ENCODE data around the gene CAPN11.
"Not testable (repeated sequence)": the region's sequence is repeated elsewhere in the genome, so short reads cannot be mapped to it uniquely, and the experiment has no call there.

CAPN11 gene

GRCh38 chr6:44131892-44132291, 26.7 kb upstream of the CAPN11 start:
- DNase-seq (ENCODE audit: low spot score): no peak

DNA sequence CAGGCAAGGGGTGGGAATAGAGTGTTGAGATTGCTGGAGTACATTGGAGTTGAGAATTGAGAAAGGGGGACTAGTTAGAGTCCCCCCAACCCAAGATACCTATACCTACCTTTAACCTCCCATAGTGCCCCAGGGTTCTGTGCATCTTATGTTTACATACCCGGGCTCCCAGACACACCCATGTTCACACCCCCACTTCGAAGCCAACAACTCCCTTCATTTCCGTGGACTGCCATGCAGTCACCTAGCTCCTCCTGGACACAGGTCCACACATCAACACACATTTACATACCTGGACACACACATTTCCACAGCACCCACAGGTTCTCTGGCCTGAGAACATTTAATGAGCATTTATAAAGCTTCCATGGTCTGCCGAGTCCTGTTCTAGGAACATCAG, 26.1 kb upstream of the CAPN11 start:
- no peak for DNase-seq (ENCODE audit: low spot score)

DNA sequence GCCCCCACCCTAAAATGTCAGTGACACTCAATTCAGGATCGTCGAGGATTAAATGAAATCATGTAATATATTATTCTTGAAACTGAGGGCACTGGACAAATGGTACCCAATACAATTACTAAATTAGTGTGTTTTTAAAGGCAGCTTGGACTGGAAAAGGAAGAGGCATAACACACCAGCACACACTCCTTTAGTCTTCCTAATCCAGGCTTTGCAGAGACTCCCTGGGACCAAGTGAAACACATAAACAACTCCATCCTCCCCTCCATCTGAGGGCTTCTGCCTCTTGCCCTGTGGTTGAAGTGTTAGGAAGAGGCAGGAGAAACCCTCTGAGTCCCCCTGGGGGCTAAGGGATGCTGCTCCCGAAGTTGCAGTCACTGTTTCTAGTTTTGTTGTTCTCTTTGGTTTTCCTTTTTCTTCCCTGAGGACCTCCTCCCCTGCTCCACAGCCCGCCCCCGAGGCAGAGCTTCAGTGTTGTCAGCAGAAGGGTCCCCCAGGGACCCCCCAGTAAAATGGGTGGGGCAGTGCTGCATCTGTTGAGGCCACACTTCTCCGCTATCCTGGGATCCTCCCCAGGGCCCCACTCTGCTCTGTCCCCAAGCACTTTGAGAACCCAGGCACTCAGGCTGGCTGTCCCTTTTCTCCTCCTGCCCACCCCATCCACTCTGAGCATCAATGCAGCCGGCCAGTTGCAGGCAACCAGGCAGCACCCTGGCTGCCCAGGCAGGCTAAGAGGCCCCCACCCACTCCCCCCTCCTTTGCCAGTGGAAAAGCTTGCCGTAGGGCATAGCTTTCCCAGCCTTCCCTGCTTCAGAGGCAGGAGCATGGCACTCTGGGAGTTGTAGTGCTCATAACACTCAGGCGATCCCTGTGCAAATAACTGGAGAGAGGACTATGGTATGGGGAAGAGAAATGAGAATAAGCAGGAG, 25.4 kb upstream of the CAPN11 start:
- DNase-seq (ENCODE audit: low spot score): peak; percentile 63

- no peak for DNase-seq (ENCODE audit: low spot score)
Measured at GRCh38 chr6:44133981-44134711, 24.5 kb upstream of the CAPN11 start.

DNA sequence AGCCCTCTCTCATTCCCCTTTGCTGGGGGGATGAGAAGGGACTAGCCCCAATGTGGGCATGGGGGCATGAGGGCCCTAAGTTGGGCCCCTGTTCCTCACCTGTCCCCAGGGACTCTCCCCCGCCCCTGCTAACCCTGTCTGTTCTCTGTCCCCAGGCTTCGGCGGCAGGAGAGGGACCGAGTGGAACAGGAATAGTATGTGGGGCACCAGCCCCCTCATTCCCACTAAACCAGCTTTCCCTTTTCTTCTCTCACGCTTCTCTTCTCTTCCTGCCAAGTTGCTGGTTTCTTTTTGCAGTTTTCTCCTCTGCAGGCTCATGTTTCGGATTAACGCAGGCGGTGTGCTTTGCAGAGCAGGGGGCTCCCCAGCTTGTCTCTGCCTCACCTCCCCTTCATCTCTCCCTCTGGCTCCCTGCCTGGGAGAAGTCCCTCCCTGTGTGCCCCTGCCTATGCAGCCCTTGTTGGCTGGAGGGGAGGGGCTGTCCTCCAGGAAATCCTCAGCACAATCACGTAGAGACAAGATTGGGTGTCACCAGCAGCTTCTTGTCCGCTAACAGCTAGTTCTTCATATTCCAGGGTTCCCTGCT, 23.4 kb upstream of the CAPN11 start:
- no peak for DNase-seq (ENCODE audit: low spot score)

DNA sequence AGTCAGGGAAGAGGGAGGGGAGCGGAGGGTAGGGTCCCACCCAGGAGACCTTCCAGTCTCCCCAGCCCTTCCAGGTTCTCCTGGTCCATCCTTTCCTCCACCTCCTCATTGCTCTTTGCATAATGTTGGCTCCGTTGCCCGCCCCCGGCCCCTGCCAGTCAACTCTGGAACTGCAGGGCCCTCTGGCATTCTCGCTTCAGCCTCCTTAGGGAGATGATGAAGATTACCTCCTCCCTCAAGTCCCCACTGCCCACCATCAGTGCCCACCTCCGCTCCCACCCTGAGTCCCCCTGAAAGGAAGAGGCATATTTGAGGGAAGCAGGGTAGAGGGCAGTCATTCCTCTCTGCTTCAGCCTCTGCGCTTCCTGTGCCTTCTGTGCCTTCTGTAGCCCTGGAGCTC, 22.7 kb upstream of the CAPN11 start:
- DNase-seq (ENCODE audit: low spot score): no peak

- no peak for DNase-seq (ENCODE audit: low spot score)
Measured at GRCh38 chr6:44138717-44139350, 19.8 kb upstream of the CAPN11 start.

GRCh38 chr6:44139351-44139743, 19.3 kb upstream of the CAPN11 start:
- DNase-seq (ENCODE audit: low spot score): no peak

GRCh38 chr6:44142835-44143234, 15.8 kb upstream of the CAPN11 start:
- DNase-seq (ENCODE audit: low spot score): no peak

DNA sequence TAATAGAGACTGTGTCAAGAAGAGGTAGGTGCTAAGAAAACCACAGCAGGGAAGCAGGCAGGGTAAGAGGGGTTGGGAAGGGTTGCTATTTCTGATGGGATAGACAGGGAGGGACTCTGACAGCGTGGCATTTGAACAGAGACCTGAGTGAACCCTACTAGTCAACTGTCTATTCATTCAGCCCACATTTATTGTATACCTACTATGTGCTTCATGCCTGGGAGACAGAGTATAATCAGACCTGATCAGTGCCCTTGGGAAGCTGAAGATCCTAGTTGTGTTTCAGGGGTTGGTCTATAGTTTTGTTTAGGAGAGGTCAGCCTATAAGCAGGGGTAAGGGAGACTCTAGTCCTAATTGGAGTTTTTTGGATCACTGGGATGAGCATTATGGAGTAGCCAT, 14.9 kb upstream of the CAPN11 start:
- DNase-seq (ENCODE audit: low spot score): no peak

DNA sequence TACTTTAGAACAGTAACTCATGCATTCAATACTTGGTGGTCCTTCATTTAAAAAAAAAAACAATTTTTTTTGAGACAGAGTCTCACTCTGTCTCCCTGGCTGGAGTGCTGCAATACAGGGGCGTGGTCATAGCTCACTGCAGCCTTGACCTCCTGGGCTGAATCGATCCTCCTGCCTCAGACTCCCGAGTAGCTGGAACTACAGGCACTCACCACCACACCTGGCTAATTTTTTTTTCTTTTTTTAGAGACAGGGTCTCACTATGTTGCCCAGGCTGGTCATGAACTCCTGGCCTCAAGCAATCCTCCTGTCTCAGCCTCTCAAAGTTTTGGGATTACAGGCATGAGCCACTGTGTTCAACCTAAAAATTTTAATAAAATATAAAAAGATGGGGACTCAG, 14.1 kb upstream of the CAPN11 start:
- DNase-seq (ENCODE audit: low spot score): not testable (repeated sequence)

DNA sequence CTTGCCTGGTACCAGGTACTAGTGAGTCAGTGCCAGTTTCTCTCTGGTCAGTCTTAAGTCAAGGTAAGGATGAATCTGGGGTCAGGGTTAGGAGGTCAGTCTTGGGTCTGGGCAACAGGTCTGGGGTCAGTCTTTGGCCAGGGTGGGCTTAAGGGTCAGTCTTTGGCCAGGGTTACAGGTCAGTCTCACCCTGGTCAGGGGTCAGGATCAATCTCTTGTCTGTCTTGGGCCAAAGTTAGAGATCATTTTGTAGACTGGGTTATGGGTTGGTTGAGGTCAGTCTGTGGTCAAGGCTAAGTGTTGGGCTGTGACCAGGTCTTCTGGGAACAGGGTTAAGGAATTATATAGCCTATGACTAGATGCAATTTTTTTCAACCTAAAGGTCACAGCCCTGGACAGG, 12.8 kb upstream of the CAPN11 start:
- no peak for DNase-seq (ENCODE audit: low spot score)

DNA sequence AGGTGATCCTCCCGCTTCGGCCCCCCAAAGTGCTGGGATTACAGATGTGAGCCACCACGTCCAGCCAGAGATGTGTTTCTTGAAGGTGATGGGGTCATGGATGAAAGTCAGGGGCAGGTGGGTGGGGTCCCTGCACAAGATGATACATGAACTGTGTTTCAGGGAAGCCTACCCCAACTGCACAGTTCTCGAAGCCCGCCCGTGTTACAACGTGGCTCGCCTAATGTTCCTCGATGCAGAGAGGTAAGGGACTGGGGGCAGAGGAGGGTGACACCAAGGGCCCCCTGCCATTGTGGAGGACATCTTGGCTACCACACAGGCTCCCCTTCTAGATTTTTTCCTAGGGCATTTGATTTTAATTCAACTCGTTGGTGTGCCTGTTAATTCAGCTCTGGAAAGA, 11.9 kb upstream of the CAPN11 start:
- no peak for DNase-seq (ENCODE audit: low spot score)

DNA sequence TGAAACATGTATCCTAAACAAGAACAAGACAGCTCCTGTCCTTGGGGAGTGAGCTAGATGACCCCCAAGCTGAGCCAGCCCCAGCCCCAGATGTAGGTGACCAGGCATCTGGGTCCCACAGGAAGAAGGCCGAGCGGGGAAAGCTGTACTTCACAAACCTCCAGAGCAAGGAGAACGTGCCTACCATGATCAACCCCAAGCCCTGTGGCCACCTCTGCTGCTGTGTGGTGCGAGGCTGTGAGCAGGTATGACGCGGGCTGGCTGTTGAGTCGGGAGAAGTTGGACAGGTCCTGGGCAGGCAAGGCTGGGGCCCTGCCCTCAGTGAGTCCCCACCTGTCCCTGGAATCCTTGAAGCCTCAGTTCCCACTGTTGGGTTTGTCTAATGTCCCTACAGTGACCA, 11.4 kb upstream of the CAPN11 start:
- DNase-seq (ENCODE audit: low spot score): no peak

DNA sequence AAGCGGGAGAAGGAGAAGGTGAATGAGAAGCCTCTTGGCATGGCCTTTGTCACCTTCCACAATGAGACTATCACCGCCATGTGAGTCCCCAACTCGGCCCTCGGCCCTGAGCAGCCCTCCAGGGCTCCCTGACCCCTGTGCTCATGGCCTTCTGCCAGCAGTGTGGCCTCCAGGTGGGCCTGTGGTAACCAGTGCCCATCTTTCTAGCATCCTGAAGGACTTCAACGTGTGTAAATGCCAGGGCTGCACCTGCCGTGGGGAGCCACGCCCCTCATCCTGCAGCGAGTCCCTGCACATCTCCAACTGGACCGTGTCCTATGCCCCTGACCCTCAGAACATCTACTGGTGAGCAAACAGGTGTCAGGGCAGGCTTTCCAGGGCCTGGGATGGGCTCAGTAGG, 10.3 kb upstream of the CAPN11 start:
- no peak for DNase-seq (ENCODE audit: low spot score)

- no peak for DNase-seq (ENCODE audit: low spot score)
Measured at GRCh38 chr6:44149369-44150012, 9.1 kb upstream of the CAPN11 start.

DNA sequence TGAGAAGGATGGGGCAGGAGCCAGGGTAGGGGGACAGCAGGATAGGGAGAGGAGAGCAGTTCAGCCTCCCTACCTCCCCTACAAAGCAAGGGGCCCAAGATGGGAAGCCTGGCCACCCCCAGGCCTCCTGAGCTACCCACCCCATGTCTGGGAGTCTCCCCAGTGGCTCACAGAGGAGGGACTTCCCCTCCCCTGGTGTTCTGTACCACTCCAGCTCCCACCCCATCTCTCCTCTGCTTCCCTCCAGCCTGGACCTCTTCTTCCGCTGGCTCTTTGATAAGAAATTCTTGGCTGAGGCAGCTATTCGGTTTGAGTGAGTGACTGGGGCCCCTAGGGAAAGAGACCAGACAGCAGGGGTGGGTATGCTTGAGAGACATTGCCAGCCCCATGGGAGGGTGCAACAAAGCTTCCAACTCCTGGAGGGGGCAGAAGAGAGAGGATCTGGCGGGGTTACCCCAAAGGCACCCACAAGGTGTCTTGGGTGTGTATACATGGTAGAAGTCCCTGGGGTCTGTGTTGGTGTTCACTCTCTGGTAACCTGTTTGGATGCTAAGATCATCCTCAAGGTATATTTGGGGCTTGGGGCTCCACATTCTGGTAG, 8.2 kb upstream of the CAPN11 start:
- DNase-seq (ENCODE audit: low spot score): no peak

- peak; percentile 90 for DNase-seq (ENCODE audit: low spot score)
Measured at GRCh38 chr6:44151348-44152108, 7.1 kb upstream of the CAPN11 start.

DNA sequence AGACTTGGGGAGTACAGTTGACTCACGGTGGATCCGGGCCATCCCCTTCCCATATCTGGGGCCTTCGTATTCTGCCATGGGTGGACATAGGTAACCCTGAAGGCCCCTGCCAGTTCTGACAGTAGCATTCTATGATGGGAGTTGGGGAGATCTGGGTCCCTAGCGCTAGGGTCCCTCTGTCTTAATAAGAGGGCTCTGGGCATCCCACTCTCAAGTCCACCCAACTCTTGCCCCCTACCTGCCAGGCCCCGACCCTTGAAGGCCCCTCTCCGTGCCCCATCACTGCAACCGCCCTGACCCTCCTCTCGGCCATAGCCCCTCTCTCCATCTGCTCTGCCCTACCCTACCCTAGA, 6.5 kb upstream of the CAPN11 start:
- DNase-seq (ENCODE audit: low spot score): no peak

GRCh38 chr6:44152533-44152932, 6.1 kb upstream of the CAPN11 start:
- DNase-seq (ENCODE audit: low spot score): no peak

- no peak for DNase-seq (ENCODE audit: low spot score)
Measured at GRCh38 chr6:44154067-44154466, 4.6 kb upstream of the CAPN11 start.

All from AG08396 (cell line).